ENCODE results near the gene LYPD6B.

DNA sequence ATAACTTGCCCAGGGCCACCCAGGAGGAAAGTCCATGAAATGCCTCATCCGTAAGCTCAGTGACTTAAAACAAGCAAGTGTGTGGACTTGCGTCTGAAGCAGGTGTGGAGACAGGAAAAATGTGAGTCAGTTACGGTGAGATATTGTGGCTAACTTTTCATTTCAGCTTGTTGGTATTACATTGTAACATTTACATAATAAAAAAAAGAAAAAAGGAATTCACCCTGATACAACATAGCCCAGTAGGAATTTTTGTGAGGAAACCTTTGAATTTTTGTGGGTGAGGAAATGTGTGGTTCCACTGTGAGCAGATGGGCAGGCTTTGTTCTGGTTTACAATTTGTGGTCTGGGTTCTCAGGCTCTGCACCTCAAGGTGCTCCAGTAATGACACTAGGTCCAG is 33.7 kb upstream of the LYPD6B start:
- TF ChIP-seq, protein P1, sequence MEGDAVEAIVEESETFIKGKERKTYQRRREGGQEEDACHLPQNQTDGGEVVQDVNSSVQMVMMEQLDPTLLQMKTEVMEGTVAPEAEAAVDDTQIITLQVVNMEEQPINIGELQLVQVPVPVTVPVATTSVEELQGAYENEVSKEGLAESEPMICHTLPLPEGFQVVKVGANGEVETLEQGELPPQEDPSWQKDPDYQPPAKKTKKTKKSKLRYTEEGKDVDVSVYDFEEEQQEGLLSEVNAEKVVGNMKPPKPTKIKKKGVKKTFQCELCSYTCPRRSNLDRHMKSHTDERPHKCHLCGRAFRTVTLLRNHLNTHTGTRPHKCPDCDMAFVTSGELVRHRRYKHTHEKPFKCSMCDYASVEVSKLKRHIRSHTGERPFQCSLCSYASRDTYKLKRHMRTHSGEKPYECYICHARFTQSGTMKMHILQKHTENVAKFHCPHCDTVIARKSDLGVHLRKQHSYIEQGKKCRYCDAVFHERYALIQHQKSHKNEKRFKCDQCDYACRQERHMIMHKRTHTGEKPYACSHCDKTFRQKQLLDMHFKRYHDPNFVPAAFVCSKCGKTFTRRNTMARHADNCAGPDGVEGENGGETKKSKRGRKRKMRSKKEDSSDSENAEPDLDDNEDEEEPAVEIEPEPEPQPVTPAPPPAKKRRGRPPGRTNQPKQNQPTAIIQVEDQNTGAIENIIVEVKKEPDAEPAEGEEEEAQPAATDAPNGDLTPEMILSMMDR (IDR thresholded peaks at IDR 0.05) = no peak
- TF ChIP-seq POLR2A (IDR thresholded peaks at IDR 0.05) = no peak

All from vagina (tissue), 2 donors.